Hematopoietic multipotent progenitor cell treated with erythropoietin and hydrocortisone succinate and interleukin-3 and kit ligand, for 8 days (in vitro differentiated cells): ENCODE measurements around the gene ADARB1.
"Not testable (repeated sequence)": the region's sequence is repeated elsewhere in the genome, so short reads cannot be mapped to it uniquely, and the experiment has no call there.

Experiments used
- DNase-seq: peaks from one replicate; pipeline ENCODE4 v3.0.0-alpha.2; 2015

ADARB1 gene

DNA sequence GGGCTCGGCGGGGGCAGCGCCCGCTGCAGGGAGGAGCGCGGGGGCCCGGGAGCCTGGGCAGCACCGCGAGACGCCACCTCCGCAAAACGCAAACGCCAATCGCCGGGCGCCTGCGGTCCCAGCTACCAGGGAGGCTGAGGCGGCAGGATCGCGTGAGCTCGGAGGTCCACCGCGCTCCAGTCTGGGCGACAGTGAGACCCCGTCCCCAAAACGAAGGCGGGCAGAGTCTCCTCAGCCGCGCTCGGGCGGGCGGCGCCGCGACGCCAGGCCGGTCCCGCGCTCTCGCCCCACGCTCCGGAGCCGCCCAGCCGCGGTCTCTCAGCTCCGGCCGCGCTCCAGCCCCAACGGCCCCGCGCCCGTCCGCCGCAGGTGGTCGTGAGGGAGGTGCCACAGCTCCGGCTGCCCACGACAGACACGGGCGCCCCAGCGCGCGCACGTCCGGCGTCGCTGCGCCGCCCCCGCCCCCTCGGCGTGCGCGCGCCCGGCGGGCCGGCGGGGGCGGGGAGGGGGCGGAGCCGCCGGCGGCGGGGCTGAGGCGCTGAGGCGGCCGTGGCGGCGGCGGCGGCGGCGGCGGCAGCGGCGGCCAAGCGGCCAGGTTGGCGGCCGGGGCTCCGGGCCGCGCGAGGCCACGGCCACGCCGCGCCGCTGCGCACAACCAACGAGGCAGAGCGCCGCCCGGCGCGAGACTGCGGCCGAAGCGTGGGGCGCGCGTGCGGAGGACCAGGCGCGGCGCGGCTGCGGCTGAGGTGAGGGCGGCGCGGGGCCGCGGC lies at the start of gene ADARB1:
Gene ADARB1, plus strand, starts transcription at position 533 of the 770 bp plus-strand sequence. CDS start 97,077 bp downstream, outside the sequence.
- DNase-seq, result peak; percentile 57

DNA sequence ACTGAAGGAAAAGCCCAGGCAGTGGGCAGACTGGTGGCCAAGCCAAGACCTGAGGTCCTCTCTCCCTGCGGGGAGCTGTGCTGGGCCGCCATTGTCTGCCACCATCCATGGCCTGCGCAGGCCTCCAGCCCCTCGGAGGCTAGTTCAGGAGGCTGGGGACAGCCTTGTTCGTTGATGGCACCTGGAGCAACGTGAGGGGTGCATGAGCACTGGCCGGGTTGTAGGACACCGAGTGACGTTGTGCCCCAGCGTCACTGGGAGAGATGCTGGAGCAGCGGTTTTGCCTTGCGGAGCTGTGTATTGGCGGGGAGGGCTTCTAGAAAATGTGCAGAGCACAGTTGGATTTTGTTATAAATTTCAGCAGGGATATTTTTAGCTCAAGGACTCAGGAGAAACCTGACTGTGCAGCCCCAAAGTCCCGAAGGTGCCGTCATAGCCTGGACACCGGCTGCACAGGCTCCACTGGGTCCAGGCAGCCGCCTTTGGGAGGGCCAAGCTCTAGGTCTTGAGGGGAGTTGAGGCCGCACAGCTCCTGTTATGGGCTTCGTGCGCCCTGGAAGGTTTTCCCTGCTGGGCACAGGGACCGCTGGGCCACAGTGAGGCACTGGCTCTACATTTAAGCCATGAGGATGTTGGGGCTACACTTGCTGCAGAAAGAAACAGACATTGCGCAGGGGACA lies 48.2 kb upstream of the ADARB1 start:
- DNase-seq, result no peak

DNA sequence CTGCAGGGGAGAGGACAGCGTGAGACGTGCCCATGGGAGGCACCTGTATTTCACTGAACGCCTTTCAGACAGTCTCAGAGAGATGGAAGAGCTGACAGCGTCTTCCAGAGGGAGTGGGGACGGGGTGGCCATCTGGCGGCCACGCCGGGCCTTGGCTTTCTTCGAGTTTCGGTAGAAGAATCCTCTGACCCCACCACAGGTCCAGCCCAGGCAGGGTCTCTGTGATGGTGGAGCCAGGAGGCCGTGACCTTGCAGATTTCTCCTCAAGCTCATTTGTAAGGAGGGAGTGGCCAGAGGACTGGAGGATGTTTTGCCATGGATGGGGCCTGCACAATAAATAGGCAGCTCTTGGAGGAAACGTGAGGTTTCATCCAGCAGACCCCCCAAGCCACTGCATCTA lies 47.6 kb upstream of the ADARB1 start:
- DNase-seq, result no peak

GRCh38 chr21:45027241-45028196 lies 46.9 kb upstream of the ADARB1 start:
- DNase-seq, result no peak

DNA sequence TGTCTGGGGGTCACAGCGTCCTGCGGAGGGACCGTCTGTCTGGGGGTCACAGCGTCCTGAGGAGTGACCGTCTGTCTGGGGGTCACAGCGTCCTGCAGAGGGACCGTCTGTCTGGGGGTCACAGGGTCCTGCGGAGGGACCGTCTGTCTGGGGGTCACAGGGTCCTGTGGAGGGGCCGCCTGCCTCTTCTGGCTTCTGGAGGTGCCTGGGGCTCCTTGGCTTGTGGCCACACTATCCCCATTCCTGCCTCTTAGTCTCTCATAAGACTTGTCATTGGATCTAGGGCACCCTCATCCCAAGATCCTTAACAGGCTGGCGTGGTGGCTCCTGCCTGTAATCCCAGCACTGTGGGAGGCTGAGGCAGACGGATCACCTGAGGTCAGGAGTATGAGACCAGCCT lies 45.7 kb upstream of the ADARB1 start:
- DNase-seq, result not testable (repeated sequence)

GRCh38 chr21:45029298-45029947 lies 45.0 kb upstream of the ADARB1 start:
- no peak for DNase-seq

GRCh38 chr21:45029948-45030681 lies 44.3 kb upstream of the ADARB1 start:
- no peak for DNase-seq

- DNase-seq, result no peak
Observed at GRCh38 chr21:45030682-45031570, 43.5 kb upstream of the ADARB1 start.

- no peak for DNase-seq
Observed at GRCh38 chr21:45031571-45032191, 42.7 kb upstream of the ADARB1 start.

DNA sequence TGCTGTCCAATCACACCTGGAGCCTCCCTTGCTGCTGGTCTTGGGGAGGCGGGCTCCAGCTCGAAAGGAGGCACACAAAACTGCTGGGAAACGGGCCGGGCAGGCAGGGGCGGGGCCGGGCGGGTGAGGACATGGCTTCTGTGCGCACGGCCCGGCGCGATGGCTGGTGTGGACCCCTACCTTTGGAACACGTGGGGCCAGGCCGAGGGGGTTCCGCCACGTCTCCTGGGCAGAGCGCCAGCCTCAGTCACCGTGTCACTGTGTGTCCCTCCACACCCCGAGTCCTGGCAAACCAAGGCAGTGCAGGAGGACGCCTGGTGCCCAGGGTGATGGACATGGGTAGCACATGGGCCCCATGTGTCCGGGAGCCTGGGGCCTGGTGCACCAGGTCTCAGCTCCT lies 42.0 kb upstream of the ADARB1 start:
- DNase-seq, result no peak

DNA sequence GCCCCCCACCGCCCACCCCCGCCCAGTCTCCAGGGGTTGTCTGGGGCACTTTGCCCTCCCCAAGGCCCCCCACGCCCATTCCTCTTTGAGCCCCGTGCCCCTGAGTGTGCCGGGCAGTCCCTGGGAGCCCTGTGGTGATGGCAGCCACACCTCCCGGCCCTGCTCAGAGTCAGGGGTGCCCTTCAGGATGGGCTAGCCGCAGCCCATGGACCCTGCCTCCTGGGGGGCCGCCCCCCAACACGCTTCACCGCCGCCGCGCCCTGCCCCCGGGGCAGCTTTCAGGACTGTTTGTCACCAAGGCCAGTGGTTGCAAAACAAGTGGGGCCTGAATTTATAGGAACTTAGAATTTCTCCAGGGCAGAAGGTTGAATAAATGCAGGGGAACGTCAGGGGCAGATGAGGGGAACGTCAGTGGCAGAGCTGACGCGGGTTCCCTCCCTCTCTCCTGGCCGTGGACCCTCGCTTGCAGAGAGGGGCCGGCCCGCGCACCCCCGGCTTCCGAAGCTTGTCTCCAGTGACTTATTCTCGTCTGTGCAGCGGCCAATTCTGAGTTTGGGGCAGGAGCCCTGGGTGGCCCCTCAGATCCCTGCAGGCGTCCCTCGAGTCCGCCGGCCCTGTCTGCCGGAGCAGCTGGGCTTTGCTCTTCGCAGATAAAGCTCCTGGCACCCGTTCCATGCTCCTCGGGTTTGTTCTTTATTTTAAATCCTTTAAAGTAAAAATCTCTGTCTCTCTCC lies 41.2 kb upstream of the ADARB1 start:
- no peak for DNase-seq

DNA sequence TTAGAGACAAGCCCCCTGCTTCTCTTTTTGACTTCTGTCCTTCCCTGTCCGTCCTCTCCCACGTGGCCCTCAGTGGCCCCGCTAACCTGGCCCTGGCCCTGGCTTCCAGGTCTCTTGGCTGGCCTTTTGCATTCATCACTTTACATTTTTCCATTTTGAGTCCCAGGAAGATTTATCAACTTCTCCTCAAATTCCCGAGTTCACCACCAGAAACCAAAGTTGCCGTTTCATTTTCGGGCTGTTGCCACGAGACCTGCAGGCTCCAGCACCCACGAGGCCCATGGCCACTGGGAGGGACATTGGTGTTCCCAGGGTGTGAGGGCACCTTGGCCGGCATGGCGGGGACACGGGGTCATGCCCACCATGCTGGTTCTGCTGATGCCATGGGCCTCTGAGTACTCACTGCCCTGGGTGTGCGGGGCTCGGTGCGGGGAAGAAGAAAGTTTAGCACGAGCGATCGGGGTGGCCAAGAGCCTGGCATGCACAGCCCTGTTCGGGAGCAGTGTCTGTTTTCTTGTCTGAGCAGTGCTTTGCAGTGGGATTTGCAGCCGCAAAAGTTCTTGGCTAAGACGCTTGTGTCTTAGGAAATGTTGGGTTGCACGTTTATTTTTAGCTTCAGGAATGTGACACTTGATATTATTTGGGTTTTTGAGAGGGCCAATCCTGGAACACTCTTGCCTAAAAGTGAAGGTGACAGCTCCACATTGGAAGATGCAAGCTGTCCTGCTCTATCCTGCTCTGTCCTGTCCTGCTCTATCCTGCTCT lies 40.4 kb upstream of the ADARB1 start:
- DNase-seq, result no peak

- DNase-seq, result no peak
Observed at GRCh38 chr21:45034556-45035476, 39.6 kb upstream of the ADARB1 start.

DNA sequence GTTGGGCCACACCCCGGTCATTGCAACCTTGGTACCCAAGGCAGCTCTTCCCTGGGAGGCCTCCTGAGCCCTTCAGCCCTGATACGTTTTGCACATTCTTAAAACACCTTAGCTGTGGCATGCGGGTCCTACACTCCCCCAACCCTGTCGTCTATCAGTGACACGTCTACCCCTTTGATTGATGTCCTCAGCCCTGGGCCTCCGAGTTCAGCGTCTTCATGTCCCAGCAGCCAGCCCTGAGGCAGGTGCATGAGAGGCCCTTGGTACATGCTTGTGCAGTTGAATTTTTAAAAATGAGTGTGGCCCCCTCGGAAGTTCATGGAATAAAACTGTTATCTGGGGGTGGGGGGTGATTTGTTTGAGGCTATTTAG lies 38.9 kb upstream of the ADARB1 start:
- DNase-seq, result no peak

DNA sequence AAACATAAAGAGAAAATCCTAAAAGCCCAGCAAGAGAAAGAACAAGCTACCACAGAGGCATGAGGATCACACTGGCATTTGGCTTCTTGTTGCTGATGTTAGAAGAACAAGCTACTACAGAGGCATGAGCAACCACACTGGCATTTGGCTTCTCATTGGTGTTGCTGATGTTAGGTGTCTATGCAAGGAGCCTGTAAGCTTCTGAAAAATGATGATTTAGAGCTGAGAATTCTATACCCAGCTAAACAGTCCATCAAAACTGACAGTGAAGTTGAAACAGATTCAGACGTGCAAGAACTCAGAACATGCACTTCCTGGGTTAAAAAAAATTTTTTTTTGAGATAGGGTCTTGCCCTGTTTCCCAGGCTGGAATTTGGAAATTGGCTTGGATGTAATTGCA lies 37.8 kb upstream of the ADARB1 start:
- no peak for DNase-seq

GRCh38 chr21:45037986-45038385 lies 36.4 kb upstream of the ADARB1 start:
- DNase-seq, result no peak

DNA sequence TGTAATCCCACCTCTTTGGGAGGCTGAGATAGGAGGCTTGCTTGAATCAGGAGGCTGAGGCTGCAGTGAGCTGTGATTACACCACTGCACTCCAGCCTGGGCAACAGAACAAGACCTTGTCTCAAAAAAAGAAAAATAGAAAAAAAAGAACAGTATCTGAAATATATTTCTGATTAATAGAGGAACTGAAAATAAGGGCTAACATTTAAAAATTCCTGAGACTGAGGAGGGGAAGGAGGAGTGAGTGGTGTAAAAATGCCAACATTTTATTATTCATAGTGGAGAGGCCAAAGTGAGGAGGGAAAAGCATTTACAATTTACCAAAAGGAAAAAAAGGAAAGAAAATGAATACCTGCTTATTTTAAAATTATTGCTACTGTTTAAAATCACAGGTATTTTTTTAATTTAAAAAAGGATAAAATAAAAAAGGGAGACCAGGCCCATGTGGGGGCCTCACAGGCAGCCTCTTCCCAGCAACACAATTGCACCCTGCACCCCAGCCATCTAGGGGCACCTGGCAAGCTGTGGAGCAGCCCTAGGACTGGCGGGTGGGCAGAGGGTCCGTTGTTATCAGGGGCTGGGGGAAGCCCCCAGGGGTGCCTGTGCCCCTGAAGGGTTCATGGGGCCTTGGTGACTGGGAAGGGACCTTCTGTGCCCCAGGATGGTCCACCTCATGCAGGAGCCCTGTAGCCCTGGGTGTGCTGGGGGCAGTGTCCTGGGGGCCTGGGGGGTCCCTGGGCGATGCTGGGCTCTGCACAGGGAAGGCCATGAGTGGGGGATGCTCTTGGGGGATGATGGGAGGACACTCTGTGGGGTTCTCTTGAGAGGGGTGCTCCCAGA lies 34.8 kb upstream of the ADARB1 start:
- no peak for DNase-seq
